ENCODE data around the gene SHOC2.

The SHOC2 gene

GRCh38 chr10:110972231-110973134 is 53.1 kb downstream of the SHOC2 start:
- H3K4me3 ChIP-seq (ENCODE audit: low read depth, low read length): no peak overlapping the region

GRCh38 chr10:110973400-110973799 is 54.0 kb downstream of the SHOC2 start:
- TF ChIP-seq CTCF (IDR thresholded peaks at IDR 0.05; ENCODE audit: low read depth, low read length, missing control alignments): no peak
- no peak overlapping the region for H3K4me3 ChIP-seq (ENCODE audit: low read depth, low read length)
- in situ Hi-C loops (cut with HindIII; ENCODE audit: low sequenced_read_pairs): no loop called here
- DNase-seq (ENCODE audit: low read depth): no peak

More at GRCh38 chr10:110972231-110973134, 53.1 kb downstream of the SHOC2 start:
- no peak for TF ChIP-seq CTCF (IDR thresholded peaks at IDR 0.05; ENCODE audit: low read depth, low read length, missing control alignments)
- no peak for DNase-seq (ENCODE audit: low read depth)
- in situ Hi-C loops (cut with HindIII; ENCODE audit: low sequenced_read_pairs): no loop called here

GRCh38 chr10:110976577-110976976 is 57.2 kb downstream of the SHOC2 start:
- in situ Hi-C loops (cut with HindIII; ENCODE audit: low sequenced_read_pairs): no loop called here
- H3K4me3 ChIP-seq (ENCODE audit: low read depth, low read length): no peak overlapping the region
- DNase-seq (ENCODE audit: low read depth): no peak
- no peak for TF ChIP-seq CTCF (IDR thresholded peaks at IDR 0.05; ENCODE audit: low read depth, low read length, missing control alignments)

- no peak for DNase-seq (ENCODE audit: low read depth)
- in situ Hi-C loops (cut with HindIII; ENCODE audit: low sequenced_read_pairs): no loop called here
- no peak for TF ChIP-seq CTCF (IDR thresholded peaks at IDR 0.05; ENCODE audit: low read depth, low read length, missing control alignments)
- H3K4me3 ChIP-seq (ENCODE audit: low read depth, low read length): no peak overlapping the region
Observed at GRCh38 chr10:110977662-110978061, 58.3 kb downstream of the SHOC2 start.

GRCh38 chr10:110978204-110978603 is 58.8 kb downstream of the SHOC2 start:
- TF ChIP-seq CTCF (IDR thresholded peaks at IDR 0.05; ENCODE audit: low read depth, low read length, missing control alignments): no peak
- DNase-seq (ENCODE audit: low read depth): no peak
- in situ Hi-C loops (cut with HindIII; ENCODE audit: low sequenced_read_pairs): no loop called here
- H3K4me3 ChIP-seq (ENCODE audit: low read depth, low read length): no peak overlapping the region

GRCh38 chr10:110979611-110980010 is 60.2 kb downstream of the SHOC2 start:
- no peak overlapping the region for H3K4me3 ChIP-seq (ENCODE audit: low read depth, low read length)
- in situ Hi-C loops (cut with HindIII; ENCODE audit: low sequenced_read_pairs): no loop called here
- TF ChIP-seq CTCF (IDR thresholded peaks at IDR 0.05; ENCODE audit: low read depth, low read length, missing control alignments): no peak
- no peak for DNase-seq (ENCODE audit: low read depth)

Data from astrocyte of the cerebellum (primary cell).